ENCODE results near the gene NDUFB8.
"Not testable (repeated sequence)": the region's sequence is repeated elsewhere in the genome, so short reads cannot be mapped to it uniquely, and the experiment has no call there.

The NDUFB8 gene

GRCh38 chr10:100529475-100530298 lies at the start of gene NDUFB8:
Gene NDUFB8, minus strand, starts transcription at chr10:100529871. Its CDS starts 20 bp downstream, at chr10:100529851.
- DNase-seq: peak; percentile 31

DNA sequence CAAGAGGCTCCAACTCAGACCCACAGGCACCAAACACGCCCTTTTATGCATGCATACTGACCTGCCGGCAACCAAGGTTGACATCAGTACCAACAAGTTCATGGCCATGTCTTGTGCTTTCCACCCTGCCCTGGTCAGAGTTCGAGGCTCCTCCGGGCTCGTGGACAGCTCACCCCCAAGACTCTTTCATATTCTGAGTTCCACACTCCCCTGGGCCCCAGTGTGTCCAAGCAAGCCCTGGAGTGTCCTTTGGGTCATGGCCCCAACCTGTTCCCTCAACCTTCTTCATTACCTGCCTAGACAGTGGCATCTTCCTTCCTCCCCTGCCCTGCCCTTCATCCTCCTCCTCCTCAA lies 46.6 kb upstream of the NDUFB8 start:
- DNase-seq: no peak

- no peak for DNase-seq
Observed at GRCh38 chr10:100575585-100576281, 46.1 kb upstream of the NDUFB8 start.

DNA sequence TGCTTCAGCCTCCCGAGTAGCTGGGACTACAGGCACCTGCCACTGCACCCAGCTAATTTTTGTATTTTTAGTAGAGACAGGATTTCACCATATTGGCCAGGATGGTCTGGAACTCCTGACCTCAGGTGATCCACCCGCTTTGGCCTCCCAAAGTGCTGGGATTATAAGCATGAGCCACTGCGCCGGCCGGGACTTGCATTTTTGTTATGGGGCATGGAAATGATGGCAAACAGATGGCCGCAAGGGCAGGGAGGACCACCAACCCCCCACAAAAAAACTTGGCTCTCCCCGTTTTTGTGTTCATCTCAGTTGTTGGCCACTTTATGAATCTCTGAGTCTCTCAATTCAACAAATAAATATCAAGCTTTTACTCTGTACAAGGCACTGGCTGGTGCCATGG lies 45.5 kb upstream of the NDUFB8 start:
- not testable (repeated sequence) for DNase-seq

- no peak for DNase-seq
Observed at GRCh38 chr10:100571084-100571856, 41.6 kb upstream of the NDUFB8 start.

- no peak for DNase-seq
Observed at GRCh38 chr10:100570506-100570905, 40.8 kb upstream of the NDUFB8 start.

GRCh38 chr10:100569687-100570481 lies 40.2 kb upstream of the NDUFB8 start:
- no peak for DNase-seq

- no peak for DNase-seq
Observed at GRCh38 chr10:100568912-100569311, 39.2 kb upstream of the NDUFB8 start.

DNA sequence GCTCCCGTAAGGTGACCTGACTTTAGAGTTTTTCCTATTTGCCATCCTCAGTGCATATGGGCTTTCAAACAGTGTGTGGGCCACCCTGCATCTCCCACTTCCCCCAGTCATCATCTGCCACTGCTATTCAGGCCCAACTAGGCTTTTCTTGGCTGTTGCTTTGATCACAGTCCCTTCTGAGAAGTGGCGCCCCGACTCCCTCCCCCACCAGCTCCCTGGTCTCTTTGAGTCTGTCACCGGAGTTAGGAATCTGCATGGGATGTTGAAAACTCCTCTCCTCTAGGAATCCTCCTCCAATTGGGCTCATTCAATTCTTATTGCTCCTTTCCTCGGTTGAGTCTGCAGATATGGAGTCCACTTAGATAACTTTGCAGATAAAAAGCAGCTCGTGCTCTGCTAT lies 38.2 kb upstream of the NDUFB8 start:
- no peak for DNase-seq

GRCh38 chr10:100567249-100567648 lies 37.6 kb upstream of the NDUFB8 start:
- no peak for DNase-seq

GRCh38 chr10:100566561-100566960 lies 36.9 kb upstream of the NDUFB8 start:
- no peak for DNase-seq

- DNase-seq: no peak
Observed at GRCh38 chr10:100565206-100565985, 35.7 kb upstream of the NDUFB8 start.

DNA sequence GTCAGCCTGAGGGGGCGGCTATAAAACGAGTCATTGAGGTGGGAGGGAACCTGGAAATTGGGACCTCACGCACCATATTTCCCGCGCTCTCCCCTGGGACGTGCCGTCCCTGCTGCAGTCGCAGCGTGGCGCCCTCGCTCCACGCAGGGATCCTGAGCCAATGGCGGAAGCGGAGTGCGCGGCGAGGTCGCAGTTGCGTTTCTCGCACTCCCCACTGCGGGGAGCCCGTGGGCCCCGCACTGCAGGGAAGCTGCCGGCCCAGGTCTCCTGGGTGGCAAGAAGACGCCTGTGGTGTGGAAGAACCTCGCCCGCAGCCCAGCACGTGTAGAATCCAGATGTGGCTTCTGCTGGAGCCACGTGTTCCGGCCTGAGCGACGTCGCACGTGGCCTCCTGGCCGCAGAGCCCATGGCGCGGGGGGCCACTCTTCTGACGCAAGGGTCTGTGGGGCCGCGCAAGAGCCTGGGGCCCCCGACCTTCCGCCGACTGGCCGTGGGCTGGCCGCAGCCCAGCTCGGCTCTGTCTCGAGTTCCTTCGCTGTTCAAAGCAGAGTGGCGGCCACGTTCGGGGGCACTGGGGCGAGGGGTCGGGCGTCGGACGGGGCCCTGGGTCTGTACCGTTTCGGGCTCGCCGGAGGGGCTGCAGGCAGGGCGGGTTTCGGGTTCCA lies 32.5 kb upstream of the NDUFB8 start:
- DNase-seq: no peak

GRCh38 chr10:100561005-100561404 lies 31.3 kb upstream of the NDUFB8 start:
- no peak for DNase-seq

DNA sequence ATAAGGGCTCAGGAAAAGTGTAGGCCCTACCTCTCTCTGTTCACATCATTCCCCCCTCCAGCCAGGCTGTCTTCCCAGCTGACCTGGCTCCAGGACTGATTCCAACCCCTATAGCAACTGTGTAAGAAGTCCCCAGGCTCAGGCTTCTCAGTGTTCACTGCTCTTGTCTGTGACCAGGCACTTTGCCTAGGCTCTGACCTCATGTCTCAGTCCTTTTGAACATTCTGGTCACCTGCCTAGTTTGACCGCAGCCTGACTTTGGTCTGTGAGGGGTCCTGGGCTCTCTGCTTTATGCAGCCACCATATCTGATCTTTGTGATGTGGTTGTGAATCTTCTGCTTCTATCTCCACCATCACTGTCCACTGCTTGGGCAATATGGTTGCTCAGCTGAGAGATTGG lies 30.6 kb upstream of the NDUFB8 start:
- DNase-seq: no peak

GRCh38 chr10:100554902-100555301 lies 25.2 kb upstream of the NDUFB8 start:
- no peak for DNase-seq

DNA sequence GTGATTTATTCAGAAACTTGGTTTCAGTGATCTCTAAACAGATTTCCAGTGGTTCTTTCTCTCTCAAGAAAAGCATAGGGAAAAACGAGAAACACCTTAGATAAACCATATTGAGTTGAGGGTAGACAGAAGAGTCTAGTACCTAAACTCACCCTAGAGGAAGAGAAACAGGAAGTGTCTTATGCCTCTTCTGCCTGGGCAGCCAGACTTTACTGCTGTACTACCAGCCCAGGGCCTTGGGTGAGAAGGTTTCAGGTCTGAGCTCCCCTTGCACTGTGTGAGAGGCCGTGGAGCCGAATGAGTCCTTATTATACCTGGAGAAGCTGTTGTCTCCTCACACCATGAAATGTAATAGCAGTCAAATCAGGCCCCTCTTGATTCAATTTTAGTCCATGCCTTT lies 24.3 kb upstream of the NDUFB8 start:
- DNase-seq: no peak

DNA sequence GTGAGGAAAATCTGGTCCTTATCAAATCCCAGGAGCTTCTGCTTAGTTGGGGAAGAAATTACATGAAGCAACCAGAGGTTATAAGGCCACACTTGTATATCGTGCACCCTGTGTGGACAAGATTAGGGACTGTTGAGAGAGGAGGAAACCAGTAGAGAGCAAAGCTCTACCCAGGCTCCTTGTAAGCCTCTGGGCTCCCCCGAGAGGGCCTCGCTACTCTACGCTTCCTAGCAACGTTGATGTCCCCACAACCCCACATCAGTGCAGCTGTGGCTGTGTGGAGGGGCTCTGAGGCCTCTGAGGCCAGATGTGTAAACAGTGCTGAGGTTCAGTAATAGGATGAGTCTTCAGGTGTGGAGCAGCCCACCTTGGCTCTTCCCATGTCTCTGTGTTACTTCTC lies 22.1 kb upstream of the NDUFB8 start:
- no peak for DNase-seq

DNA sequence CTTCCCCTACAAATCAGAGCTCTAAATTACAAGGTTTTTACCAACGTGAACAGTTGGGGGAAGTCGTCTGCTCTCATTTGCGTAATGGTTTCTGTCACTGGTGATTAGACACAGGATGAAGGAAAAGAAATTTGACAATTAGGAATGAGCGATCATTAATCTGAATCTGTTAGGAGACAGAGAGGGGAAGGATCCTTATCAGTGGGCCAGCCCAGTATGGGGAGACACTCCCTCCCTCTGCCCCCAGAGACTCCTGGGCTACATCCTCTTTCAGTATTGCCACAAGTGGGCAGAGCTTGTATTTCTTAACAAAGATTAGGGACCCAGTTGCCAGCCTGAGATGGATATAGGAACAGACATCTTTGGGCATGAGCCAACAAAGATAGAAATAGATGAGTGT lies 21.5 kb upstream of the NDUFB8 start:
- DNase-seq: no peak

DNA sequence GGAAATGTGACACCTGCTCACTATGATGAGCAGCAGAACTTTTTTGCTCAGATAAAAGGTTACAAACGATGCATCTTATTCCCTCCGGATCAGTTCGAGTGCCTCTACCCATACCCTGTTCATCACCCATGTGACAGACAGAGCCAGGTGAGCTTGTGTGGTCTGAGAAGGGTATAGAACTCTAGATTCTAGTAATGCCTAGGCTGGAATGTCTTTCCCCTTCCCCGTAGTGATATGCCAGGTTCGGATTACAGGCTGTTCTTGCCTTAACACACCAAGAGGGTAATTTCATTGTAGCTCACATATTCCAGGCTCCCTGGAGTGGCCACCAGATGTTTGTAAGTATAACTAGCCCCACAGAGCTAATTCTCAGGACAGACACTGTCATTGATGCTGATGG lies 15.3 kb upstream of the NDUFB8 start:
- DNase-seq: no peak

DNA sequence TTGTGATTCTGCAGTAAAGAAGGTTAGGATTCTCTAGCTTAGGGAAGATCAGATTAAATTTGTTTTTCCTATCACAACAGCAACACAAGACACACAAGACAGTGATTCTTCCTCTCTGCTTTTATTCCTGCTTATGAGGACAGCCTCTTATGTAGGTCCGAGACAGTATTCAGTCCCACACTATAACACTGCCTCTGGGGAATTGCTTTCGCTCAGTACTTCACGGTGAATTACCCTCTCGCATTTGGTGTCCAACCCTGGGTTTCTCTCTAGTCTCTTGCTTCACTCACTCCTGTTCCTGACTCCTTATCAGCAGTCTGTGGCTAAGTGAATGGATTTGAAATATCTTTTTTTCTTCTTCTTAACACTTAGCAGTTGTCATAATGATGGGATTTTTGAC lies 7.8 kb upstream of the NDUFB8 start:
- DNase-seq: no peak
